Measurements from ENCODE around the gene TMEM108.

TMEM108 gene

GRCh38 chr3:133167340-133168024 is 129.3 kb downstream of the TMEM108 start:
- DNase-seq (ENCODE audit: low spot score) = no peak

DNA sequence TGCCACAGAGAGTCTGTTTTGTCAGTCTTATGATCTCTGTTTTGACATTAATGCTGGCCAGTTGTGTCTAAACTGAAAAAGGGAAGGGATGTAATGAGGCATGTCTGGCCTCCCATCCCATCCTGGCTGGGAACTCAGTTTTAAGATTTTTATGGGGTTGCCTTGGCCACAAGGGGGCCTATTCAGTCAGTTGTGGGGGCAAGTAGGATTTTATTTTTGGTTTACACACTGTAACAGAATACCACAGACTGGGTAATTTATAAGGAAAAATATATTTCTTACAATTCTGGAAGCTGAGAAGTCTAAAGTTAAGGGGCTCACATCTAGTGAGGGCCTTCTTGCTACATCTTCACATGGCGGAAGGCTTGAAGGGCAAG is 129.8 kb downstream of the TMEM108 start:
- no peak for DNase-seq (ENCODE audit: low spot score)

DNA sequence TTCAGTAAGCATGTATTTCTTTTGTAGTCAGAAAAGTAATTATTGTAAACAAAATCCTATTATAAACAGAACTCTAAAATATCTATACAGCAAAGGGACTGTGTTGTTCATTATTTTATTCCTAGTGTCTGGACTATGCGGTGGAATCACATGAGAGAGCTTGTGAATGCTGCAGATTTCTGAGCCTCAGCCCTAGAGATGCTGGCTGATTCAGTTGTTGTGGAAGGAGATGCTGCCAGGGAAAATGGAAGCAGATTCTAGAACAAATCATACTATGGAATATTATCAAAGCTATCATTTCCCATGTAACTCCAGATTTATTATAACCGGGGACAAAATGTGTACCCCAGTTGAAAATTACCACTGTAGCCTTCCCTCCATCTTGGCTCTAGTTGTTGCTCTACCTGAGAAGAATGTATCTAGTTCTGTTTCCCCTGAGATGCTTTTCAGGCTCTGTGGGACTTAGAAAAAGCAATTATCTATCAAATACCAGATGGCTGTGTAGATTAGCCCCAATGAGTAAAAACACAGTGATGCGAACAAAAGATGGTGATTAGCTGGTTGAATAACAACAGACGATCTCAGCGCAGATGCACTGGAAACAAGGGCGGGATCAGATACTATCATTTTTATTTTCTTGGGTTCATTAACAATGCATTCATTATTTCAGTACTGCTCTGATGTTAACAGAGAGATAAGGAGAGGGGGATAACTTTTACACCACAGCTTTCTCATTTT is 131.3 kb downstream of the TMEM108 start:
- DNase-seq (ENCODE audit: low spot score) = no peak

- DNase-seq (ENCODE audit: low spot score) = no peak
These were observed 133.6 kb downstream of the TMEM108 start for GRCh38 chr3:133171831-133172230.

DNA sequence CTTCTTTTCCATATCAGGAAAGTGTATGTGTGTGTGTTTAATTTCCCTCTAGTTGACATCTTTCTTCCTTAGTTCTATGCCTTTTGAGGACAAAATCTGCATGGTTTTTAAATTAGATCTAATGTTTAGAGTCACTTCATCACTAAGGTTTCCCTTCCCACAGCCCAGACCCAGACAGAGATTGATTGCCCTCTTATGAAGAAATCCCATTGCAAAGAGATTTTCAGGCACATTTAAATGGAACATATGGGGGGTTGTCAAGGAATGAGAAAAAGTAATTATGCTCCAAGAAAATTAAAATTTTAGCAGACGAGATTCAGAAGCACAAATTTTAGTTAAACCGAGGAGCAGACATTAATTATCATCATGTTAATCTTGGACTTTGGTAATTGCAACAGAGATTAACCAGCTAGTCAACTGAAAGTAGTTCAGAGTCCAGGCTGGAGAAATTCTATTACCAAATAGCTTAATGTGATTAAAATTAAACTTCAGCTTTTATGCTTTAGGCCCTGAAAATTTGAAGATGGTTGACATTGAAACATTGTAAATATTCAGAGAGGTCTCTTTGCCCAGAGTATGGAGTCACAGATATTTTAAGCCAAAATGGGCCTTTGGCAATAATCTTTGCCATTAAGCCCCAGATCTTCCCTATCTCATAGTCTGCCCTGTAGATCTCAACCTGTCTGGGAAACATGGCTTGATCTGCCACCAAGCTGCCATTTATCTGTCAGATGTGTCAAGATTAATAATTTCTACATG is 143.4 kb downstream of the TMEM108 start:
- DNase-seq (ENCODE audit: low spot score) = no peak

- DNase-seq (ENCODE audit: low spot score) = no peak
These were observed 149.7 kb downstream of the TMEM108 start for GRCh38 chr3:133187870-133188379.

DNA sequence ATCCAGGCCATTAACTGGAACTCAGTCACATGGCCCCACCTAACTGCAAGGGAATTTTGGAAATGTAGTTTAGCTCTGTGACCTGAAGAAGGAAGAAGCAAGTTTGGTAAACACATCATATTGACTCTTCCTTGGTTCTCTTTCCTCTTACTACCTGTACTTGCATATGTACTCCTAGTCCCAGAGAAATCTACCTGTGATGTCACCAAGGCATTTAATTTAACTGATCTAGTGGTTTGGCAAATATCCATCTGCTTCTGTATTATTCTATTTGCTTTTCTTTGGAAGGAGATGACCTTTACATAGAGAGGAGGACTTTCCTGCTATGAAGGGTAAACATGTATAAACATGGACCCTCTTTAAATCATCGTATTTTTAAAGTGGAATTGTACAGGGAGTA is 150.8 kb downstream of the TMEM108 start:
- DNase-seq (ENCODE audit: low spot score) = no peak

DNA sequence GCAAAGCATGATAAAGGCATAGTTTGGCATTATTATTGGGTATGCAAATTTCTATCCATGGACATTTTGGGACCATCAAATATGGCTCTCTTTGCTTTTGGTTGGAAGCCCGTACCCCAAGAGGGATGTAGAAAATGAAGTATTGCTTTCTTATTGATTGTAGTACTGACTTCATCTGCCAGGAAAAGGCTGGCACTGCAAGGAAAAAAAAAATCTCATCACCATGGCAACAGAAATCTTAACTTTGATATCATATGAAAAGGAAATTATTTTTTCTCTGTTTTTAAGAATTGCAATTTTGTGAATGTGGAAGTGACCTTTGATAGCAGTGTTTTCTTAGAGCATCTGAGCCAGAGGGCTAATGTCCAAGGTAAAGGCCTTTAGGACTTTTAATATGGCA is 151.7 kb downstream of the TMEM108 start:
- no peak for DNase-seq (ENCODE audit: low spot score)

DNA sequence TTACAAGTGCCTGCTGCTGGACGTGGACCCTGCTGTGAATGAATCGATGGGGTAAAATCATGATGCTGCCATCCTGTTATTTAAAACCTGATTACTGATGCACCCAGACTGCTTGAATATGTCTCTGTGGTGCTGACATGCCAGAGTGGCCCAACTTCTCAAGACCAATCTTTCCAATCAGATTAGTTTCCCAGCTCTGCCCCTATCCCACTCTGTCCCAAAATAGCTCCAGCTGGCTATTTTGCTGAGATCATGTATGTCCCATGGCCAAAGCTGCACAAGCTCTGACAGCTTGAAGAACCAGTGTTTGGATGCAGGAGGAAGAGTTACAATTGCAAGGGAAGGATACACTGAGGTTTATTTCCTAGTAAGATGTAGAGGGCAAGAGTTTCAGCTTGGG is 153.6 kb downstream of the TMEM108 start:
- DNase-seq (ENCODE audit: low spot score) = no peak

GRCh38 chr3:133192363-133192945 is 154.3 kb downstream of the TMEM108 start:
- DNase-seq (ENCODE audit: low spot score) = no peak

- no peak for DNase-seq (ENCODE audit: low spot score)
These were observed 154.8 kb downstream of the TMEM108 start for GRCh38 chr3:133192967-133193366.

- no peak for DNase-seq (ENCODE audit: low spot score)
These were observed 158.3 kb downstream of the TMEM108 start for GRCh38 chr3:133196527-133196926.

- DNase-seq (ENCODE audit: low spot score) = no peak
These were observed 159.4 kb downstream of the TMEM108 start for GRCh38 chr3:133197619-133198018.

DNA sequence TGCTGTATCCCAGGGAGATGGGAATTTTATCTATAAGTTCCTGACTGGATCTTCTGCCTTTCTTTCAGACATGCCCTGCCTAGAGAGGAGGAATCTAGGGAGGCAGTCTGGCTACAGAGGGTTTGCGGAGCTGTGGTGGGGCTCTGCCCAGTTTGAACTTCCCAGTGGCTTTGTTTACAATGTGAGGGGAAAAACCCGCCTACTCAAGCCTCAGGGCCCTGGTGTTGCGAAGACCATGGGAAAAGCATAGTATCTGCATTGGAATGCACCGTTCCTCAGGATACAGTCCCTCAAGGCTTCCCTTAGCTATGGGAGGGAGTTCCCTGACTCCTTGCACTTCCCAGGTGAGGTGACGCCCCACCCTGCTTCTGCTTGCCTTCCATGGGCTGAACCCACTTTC is 168.7 kb downstream of the TMEM108 start:
- peak; percentile 23 for DNase-seq (ENCODE audit: low spot score)

DNA sequence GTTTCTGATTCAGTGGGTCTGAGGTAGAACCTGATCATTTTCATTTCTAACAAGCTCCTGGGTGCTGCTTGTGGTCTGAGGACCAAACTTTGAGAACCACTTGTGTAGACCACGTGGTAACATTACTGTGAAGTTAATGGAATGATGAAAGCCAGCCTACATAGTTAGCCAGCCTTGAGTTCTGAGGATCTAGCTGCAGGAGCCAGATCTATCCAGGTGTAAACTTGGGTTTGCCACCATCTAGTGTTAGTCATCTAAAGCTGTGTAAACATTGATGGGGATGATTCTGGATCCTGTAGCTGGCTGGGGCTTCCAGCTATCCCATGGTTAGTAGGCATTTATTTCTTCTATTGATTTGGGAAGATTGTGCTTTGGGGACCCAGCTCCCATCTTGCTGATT is 170.0 kb downstream of the TMEM108 start:
- DNase-seq (ENCODE audit: low spot score) = no peak

GRCh38 chr3:133209871-133210550 is 171.8 kb downstream of the TMEM108 start:
- no peak for DNase-seq (ENCODE audit: low spot score)

- no peak for DNase-seq (ENCODE audit: low spot score)
These were observed 172.5 kb downstream of the TMEM108 start for GRCh38 chr3:133210656-133211055.

- DNase-seq (ENCODE audit: low spot score) = peak; percentile 28
These were observed 173.3 kb downstream of the TMEM108 start for GRCh38 chr3:133211449-133211848.

DNA sequence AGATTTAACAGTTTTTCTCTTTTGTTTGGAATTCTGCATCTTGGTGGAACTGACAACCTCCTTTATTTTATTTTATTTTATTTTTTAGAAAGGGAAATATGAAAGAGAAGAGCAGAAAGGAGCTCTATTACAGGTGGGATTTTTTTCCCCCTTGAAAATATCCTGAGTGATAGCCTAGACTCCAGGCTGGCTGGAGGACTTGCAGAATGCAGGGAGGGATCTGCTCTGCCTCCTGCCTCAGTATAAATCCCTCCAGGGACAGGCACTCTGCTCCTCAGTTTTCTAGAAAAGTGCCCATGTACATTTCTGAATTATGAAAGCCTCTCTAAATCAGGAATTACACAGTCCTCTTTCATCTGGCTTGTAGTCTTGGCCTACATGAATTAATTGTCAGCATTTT is 173.7 kb downstream of the TMEM108 start:
- no peak for DNase-seq (ENCODE audit: low spot score)

DNA sequence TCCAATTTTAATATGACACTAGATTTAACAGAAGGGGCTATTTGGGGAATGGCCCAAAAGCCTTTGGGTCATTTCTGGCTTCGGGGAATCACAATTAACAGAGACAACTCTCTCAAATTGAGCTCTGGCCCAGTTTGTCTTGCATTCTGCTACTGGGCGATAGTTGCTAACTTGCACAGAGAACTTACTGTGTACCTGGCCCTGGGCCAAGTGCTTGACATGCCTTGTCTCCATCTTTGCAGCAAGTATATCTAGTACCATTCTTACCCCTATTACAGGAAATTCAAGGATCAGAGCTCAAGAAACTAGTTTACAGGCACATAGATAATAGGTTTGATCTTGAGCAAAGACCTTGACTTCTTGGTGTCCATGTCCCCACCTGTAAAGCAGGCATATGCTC is 175.7 kb downstream of the TMEM108 start:
- DNase-seq (ENCODE audit: low spot score) = no peak

DNA sequence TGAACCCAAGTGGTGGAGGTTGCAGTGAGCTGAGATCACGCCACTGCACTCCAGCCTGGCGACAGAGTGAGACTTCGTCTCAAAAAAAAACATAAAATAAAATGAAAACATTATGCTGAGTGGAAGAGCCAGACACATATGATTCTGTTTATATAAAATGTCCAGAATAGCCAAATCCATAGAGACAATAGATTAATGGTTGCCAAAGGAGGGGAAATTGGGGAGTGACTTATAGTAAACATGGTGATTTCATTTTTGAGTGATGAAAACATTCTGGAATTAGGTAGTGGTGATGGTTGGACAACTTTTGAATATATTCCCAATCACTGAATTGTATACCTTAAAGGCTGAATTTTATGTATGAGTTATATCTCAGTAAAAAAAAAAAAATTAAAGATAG is 189.6 kb downstream of the TMEM108 start:
- DNase-seq (ENCODE audit: low spot score) = no peak

DNA sequence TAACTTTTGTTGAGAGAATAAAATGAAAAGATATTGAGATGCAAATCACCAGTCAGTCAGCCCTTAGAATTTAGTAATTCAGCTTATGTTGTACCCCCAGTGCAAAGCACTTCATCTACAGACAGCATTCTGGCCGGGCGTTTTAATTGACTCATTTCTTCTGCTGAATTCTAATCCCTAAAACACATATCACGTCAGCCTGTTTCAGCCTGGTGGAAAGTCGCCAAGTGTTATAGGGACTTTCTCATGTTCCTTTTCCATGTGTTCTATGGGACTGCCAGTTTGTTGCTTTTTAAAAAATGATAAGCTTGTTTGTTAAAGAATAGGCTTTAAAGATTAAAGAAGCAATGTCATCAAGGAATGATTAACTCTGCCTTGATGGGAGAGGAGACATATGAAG is 192.0 kb downstream of the TMEM108 start:
- DNase-seq (ENCODE audit: low spot score) = no peak

All from iPS-NIHi11 (cell line).